SHP77 (cell line): ENCODE results near the gene SMIM35.

Experiments used
- DNase-seq, 2 experiments: peaks; one replicate each; lab custom pipeline; 2025; lab: John Stamatoyannopoulos, UW

SMIM35 gene

DNA sequence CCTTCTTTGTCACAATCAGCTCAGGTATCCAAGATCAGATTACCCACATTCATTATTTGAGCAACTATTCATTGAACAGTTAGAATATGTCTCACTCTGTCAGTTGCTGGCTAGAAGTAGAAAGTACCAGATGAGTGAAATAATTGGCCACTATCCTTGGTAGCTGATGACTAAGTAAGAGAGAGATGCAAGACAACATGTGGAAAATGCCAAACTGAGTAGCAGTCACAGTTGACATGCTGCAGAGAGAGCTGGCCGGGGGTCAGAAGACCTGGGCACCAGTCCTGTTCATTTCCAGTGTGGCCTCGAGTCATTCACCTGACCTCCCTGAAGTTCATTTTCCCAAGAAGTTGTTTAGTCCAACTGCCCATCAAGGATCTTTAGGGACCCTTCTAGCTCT lies 22.5 kb upstream of the SMIM35 start:
- DNase-seq: no peak

DNA sequence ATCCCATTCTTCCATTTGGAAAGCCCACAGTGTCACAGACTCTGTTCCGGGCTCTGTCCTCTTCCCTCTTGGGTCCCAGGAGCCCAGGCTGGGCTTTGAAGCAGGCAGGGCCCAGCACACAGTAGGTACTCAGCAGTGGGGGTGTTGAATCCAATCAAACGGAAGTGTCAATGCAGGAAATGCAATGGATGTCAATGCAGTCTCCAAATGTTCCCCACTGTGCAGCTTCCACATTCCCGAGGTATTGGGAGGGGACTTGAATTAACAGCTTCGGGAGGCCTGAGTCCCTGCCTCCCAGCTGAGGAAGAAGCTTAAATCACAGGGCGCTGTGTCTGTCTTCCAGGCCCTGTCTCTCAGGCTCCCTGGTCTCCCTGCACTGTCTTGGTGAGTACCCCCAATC lies 21.8 kb upstream of the SMIM35 start:
- no peak for DNase-seq

DNA sequence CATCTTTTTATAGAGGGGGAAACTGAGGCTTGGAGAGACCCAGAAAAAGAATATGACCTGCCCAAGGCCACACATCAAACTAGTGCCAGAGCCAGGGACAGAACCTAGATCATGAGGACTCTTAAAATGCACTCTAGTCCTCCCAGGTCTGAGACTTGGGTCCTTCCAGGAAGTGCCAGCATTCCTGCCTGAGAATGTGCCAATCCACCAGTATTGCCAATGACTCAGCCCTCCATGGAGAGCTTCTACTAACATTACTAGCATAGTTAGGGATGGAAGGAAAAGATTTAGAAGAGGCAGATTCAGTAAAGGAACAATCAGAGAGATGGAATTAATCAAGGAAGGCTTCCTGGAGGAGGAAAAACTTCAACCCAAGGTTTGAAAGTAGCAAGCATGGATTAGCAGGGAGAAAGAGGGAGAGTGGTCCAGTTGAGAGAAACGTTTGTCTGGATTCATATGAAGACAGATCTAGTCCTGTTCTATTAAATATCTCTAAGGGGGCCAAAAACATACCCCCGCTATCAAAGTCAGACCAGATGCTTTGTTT lies 20.1 kb upstream of the SMIM35 start:
- DNase-seq: no peak

DNA sequence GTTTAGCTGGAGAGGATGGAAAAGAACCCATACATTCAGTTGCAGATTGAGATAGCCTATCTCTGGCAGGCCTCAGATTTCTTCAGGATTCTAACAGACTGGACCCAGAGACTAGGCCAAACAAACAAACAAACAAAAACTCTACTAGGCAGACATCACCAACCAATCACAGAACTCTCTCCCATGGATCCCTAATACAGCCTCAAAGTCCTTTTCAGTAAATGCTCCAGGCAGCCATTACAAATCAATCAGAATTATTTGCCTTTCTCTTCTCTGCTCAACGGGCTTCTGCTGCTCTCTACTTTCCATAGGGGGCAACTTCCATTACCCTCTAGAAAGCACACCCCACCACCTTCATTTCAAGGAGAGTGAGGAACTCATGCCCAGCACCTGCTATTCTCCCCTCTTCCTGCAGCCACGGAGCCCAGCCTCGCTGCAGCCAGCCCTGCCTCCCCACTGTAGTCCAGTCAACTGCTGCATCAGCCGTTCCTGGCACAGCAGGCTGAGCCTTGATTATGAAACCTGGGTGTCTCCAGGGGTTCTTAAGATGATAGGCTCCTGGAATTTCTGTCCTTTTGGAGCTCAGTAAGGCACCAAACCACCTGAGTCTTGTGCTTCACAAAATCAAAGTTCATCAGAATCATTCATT lies 19.0 kb upstream of the SMIM35 start:
- DNase-seq: no peak

DNA sequence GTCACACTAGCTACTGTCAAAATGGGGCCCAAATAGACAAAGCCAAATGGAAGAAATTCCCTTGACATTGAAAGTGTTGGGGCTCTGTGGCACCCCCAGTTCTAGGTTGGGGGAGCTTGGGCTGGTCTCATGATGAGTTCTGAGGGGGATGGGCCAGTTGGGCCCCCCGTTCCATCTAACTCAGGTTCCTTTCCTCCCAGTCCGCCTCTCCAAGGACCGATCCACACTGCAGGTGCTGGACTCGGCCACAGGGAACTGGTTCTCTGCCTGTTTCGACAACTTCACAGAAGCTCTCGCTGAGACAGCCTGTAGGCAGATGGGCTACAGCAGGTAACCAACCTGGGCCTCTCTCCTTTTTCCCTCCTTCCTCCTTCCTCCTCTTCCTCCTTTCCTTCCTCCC lies 17.7 kb upstream of the SMIM35 start:
- DNase-seq: no peak

GRCh38 chr11:118102721-118103261 lies 16.0 kb upstream of the SMIM35 start:
- DNase-seq: no peak

DNA sequence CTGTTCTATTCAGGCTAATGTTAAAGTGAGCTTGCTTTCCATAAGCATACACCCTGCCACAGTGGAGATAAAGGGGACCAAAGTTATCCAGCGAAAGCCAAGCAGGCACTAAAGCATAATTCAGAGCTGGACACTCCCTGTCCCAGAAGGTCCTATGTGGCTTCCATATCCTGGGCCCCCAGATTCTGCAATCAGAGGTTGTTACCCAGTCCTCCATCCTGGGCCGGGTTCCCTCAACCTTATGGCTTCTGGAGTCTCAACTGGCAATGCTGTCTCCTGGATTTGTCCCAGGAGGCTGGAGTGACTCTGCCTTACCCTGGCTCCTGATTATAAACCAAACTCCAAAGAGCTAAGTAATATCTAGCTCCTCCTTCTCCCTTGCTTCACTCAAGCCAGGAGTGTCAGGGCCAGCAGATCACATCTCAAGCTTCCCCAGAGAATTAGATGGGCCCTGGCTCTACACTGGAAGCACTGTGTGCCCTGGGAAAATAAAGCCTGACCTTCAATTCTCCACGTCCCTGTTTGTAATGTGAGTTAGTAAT lies 14.0 kb upstream of the SMIM35 start:
- no peak for DNase-seq

- no peak for DNase-seq
These were observed 13.2 kb upstream of the SMIM35 start for GRCh38 chr11:118099838-118100556.

- DNase-seq: no peak
These were observed 12.5 kb upstream of the SMIM35 start for GRCh38 chr11:118098996-118099837.

GRCh38 chr11:118095967-118096367 lies 9.2 kb upstream of the SMIM35 start:
- no peak for DNase-seq

DNA sequence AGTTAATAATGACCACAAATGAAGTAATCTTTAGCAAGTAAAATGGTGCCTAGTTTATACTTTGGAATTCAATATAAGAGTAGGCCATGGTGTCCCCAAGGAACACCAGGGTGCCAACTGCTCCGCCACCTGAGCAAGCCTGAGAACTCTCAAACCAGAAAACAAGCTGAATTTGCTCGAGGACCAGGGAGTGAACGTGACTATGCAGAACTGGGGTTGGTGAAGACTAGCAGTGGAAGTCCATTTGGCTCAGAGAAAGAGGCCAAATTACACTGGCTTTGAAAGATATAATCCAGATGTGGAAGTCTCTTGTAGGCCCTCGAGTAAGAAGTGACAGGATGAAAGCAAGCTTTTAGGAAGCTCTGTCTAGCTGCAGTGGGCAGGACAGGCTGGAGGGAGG lies 8.7 kb upstream of the SMIM35 start:
- no peak for DNase-seq

GRCh38 chr11:118092907-118093571 lies 6.3 kb upstream of the SMIM35 start:
- DNase-seq: no peak

DNA sequence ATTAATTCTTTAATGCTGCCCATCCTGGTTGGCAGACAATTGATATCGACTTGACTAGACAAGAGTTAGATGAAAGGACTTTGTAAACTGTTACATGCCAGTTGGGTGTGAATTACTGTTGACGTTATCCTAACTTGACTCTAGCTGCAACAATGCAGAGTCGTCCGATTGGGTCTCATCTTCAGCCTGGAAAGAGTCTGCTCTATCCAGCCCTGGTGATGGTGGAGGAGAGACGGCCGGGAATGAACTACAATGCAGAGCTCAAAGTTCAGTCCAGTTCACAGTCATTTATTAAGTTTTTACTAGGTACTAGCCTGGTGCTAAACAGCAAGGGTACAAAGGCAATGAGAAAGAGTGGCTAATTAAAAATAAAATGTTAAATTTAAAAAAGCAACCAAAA lies 4.9 kb upstream of the SMIM35 start:
- no peak for DNase-seq

GRCh38 chr11:118090545-118091162 lies 3.9 kb upstream of the SMIM35 start:
- no peak for DNase-seq

- DNase-seq: no peak
These were observed 1.8 kb upstream of the SMIM35 start for GRCh38 chr11:118088531-118088930.

DNA sequence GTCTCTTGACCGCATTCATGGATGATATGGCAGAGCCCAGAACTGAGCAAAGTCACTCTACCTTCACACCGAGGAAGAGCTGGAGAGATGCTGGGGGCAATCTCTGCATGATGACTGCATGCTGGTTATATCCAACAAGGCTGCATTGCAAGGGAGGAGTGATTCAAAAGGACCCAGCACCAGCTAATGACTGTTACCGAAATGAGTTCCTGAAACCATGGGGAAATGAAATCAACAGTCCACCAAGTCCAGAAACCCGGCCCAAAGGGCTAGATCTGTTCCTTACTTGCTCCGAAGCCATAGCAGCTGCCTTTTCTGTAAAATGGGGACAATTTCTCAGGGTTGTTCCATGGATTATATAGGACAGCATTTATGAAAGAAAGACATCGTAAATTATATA lies 1.2 kb upstream of the SMIM35 start:
- DNase-seq: no peak

DNA sequence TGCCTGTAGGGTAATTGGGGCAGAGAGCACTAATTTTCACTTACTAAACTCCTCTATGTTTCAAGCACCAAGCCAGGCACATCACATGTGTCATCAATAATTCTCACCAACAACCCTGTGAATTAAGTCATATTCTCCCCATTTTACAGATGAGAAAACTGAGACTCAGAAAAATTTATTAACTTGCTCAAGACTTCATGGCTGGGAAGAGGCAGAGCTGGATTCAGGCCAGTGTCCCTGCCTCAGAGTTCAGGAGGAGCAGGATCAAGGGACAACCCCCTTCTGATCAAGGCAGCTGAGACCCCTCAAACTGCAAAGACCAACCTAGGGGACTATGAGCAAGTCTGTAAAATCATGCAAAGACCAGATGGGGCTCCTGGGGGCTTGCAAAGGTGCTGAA lies 2.1 kb downstream of the SMIM35 start:
- no peak for DNase-seq

DNA sequence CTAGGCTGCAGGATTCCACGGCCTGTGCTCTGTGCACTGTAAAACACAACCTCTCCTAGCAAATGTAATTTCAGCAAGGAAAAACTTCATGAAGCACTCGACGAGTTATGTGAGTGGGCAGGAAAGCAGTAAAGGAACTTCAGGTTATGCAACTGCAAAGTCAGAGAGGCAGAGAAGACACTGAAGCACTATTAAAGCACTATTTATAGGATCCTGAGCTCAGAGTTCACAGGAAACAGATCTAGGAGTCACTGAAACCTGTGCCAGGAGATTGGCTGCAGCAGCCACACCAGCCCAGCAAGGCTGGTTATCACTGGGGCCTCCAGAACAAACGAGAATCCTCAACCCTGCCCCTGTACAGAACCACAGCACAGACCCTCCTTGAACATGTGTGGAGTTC lies 2.5 kb downstream of the SMIM35 start:
- DNase-seq: no peak

GRCh38 chr11:118082880-118083552 lies 3.7 kb downstream of the SMIM35 start:
- no peak for DNase-seq

DNA sequence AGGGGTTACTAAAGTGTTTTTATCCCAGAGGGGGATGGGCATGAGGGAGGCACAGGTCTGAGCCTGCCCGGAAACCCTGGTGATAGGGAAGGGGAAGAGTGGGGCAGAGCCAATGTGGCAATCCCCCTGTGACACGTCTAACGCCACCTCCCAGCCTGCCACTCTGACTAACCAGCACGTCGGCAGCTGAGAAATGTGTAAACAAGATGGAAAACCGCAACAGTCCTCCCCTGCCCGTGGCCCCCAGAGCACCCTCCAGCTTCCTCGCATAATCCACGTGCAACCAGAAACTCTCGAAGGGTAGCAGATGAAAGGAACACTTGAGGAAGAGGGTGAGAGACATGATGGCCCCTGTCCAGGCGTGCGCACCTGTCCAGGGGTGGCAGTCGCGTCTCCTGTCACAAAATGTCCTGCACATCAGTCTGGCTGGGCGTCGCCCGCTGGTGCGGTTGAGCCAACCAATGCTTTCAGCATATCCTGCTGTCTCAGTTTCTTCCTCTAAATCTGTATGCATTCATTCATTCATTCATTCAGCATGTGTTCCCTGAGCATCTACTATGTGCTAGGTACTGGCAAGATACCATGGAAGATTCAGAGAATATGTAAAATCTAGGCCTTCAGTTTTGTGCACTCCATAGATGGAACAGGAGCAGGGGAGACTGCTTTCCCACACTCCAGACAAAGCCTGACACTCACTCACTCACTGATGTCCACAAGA lies 5.4 kb downstream of the SMIM35 start:
- DNase-seq: no peak
